BE2C (cell line): Measurements from ENCODE around the gene ZBTB46.

Source experiments
- DNase-seq: peaks from one replicate; pipeline ENCODE4 v3.0.0-alpha.2; 2020
- H3K27me3 ChIP-seq: fragments of 250-450 bp; sonication (Bioruptor Pico); 2 replicates; pipeline ENCODE4 v1.5.1; 2020; ENCODE audit warnings: mild to moderate bottlenecking
- H3K36me3 ChIP-seq: fragments of 250-450 bp; sonication (Bioruptor Pico); 2 replicates; pipeline ENCODE4 v1.5.1; 2020; ENCODE audit warnings: mild to moderate bottlenecking
- H3K4me1 ChIP-seq: fragments of 250-450 bp; sonication (Bioruptor Pico); 2 replicates; pipeline ENCODE4 v1.5.1; 2020
- H3K4me3 ChIP-seq: 2 replicates; pipeline ENCODE4 v1.5.1; 2011; ENCODE audit warnings: low read depth, low read length
- H3K9me3 ChIP-seq: fragments of 250-450 bp; sonication (Bioruptor Pico); 2 replicates; pipeline ENCODE4 v1.5.1; 2020
- TF ChIP-seq, protein P1 (sequence below): IDR thresholded peaks from 2 replicates; pipeline ENCODE4 v1.5.1; 2012; ENCODE audit warnings: mild to moderate bottlenecking, low read depth, low read length

Gene ZBTB46

DNA sequence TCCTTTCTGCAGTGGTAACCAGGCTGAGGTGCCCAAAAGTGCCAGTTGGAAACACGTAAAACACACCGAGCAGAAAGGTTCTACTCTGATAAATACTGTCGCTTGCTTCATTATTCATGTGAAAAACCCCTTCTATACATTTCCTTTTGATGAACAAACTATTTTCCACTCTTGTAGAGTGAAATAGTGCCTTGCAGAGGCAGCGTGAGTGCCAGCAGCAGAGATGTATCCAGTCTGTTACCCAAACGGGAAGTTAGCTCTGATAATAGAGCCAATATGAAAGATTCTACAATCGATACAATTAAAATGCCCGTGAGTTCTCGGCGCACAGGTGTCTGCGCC is 1.5 kb downstream of the ZBTB46 start:
- H3K4me3 ChIP-seq = no peak overlapping the region

DNA sequence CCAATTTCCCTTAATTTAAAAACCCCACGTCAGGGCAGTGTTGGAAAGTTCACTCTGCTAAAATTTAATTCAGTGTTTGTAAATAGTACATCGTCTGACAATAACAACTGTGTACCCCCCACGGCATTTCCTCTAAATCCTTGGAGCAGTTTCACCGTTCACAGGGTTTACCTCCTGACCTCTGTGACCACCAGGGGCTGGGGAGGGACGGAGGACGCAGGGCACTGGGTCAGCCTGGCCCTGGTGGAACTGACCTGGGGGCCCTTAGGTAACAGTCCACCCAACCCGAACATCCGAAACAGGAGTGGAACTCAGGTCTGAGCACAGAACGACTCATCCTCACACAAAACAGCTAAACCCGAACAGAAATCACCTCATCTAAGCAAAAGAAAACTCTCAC is 2.1 kb downstream of the ZBTB46 start:
- Histone ChIP-seq H3K4me1 (no peaks in the 10 kb centered on the region), H3K4me3 (no peak overlapping the region), H3K36me3 (no peaks in the 10 kb centered on the region), H3K9me3 (no peaks in the 10 kb centered on the region), H3K27me3 (peaks cover 32% of the 10 kb centered on the region)
- TF ChIP-seq, protein P1, sequence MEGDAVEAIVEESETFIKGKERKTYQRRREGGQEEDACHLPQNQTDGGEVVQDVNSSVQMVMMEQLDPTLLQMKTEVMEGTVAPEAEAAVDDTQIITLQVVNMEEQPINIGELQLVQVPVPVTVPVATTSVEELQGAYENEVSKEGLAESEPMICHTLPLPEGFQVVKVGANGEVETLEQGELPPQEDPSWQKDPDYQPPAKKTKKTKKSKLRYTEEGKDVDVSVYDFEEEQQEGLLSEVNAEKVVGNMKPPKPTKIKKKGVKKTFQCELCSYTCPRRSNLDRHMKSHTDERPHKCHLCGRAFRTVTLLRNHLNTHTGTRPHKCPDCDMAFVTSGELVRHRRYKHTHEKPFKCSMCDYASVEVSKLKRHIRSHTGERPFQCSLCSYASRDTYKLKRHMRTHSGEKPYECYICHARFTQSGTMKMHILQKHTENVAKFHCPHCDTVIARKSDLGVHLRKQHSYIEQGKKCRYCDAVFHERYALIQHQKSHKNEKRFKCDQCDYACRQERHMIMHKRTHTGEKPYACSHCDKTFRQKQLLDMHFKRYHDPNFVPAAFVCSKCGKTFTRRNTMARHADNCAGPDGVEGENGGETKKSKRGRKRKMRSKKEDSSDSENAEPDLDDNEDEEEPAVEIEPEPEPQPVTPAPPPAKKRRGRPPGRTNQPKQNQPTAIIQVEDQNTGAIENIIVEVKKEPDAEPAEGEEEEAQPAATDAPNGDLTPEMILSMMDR = no peak
- DNase-seq = no peak

More for the DNA sequence above, 1.5 kb downstream of the ZBTB46 start:
- H3K4me1 ChIP-seq = peaks cover 3% of the 10 kb centered on the region; the same call in 1 of the 2 replicates
- DNase-seq = no peak
- TF ChIP-seq, protein P1 = no peak
- no peaks in the 10 kb centered on the region for H3K36me3 ChIP-seq
- peaks cover 32% of the 10 kb centered on the region for H3K27me3 ChIP-seq
- no peaks in the 10 kb centered on the region for H3K9me3 ChIP-seq

DNA sequence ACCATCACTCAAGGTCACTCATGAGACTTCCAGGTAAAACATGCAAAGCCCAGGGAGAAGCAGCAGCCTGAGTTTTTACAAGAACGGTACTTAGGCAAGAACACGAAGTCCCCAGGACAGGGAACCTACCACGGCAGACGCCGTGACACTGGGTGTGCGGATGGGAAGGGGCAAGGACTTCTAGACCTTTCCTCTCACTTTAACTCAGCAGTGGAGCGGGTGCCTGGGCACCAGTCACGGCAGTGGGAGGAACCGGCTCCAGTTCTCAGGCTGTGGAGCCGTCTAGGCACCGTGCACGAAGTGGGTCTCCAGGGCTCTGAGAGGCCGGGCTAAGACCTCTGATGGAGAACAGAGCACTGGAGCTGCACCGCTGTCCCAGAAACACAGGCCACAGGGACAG is 2.5 kb downstream of the ZBTB46 start:
- no peaks in the 10 kb centered on the region for H3K9me3 ChIP-seq
- TF ChIP-seq, protein P1 = no peak
- no peaks in the 10 kb centered on the region for H3K4me1 ChIP-seq
- no peak for DNase-seq
- H3K4me3 ChIP-seq = no peak overlapping the region
- H3K27me3 ChIP-seq = peaks cover 32% of the 10 kb centered on the region
- no peaks in the 10 kb centered on the region for H3K36me3 ChIP-seq

DNA sequence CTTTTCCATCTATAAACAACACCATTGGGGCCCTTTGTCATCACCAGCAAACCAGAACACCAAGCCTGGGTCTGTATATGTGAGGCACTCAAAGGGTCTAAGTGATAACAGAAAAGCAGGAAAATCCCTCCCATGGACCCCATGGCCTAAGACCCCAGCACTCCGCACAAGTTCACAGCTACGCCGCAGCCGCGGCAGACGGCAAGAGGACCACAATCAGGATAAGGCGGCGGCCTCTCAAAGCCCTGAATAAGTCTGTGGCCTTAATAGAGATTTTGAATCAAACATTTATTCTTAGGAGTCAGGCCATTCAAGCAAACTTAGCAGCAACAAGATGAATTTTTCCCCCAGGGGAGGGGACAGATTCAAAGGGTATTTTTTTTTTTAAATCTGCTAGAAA is 2.9 kb downstream of the ZBTB46 start:
- H3K4me1 ChIP-seq = no peaks in the 10 kb centered on the region
- no peak overlapping the region for H3K4me3 ChIP-seq
- no peaks in the 10 kb centered on the region for H3K36me3 ChIP-seq
- TF ChIP-seq, protein P1 = no peak
- peaks cover 32% of the 10 kb centered on the region for H3K27me3 ChIP-seq
- no peaks in the 10 kb centered on the region for H3K9me3 ChIP-seq
- DNase-seq = no peak

DNA sequence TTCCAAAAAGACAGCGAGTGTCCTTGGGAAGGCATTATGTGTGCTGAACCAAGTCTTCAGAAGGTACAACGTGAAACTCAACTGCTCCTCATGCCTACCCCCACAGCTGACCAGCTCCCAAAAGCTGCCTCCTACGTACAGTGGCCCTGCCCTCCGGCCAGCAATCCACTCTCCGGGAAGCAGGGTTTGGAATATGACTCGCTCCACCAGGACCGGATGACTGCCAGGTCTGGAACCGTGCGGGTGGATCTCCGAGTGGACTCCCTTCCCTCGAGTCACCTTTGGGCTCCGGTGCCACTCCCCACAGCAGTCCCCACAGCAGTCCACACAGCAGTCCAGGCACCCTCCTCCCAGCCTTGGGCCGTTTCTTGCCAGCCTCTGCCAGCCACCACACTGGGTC is 4.3 kb downstream of the ZBTB46 start:
- Histone ChIP-seq H3K27me3 (peaks cover 26% of the 10 kb centered on the region), H3K4me3 (no peak overlapping the region), H3K4me1 (no peaks in the 10 kb centered on the region), H3K9me3 (no peaks in the 10 kb centered on the region), H3K36me3 (no peaks in the 10 kb centered on the region)
- TF ChIP-seq, protein P1 = no peak
- no peak for DNase-seq

DNA sequence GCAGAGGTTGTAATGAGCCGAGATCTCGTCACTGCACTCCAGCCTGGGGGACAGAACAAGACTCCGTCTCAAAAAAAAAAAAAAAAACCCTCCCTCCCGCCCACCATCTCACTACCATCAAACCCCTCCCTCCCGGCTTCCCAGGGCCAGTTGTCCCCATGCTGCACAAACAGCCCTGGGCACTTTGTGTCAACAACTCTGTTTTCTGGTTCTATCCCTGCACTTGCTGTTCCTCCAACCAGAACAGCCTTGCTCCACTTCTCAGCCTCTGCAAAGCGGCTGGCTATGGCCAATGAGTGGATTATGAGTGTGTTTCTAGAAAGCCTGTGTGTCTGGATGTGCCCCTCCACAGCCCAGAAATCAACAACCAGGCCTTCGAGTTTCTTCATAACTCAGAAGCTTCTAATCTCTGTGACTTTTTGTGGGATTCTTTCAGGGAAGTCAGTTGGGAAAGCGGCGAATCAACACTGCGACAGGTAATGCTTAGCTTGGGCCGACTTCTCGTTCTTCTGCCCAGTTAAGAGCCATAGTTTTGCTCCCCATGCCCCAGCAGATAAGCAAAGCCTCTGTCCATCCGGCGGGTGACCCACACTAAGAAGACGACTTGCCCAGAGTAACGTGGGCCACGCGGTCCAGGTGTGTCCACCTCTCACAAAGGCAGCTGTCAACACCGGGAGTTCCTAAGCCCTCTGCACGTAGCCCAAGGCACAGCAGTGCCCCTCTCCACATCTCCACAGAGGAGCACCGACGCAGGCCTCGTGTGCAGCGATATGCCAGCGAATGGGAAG is 5.5 kb downstream of the ZBTB46 start:
- H3K4me3 ChIP-seq = no peak overlapping the region
- H3K4me1 ChIP-seq = no peaks in the 10 kb centered on the region
- DNase-seq = no peak
- TF ChIP-seq, protein P1 = no peak
- H3K27me3 ChIP-seq = peaks cover 20% of the 10 kb centered on the region
- no peaks in the 10 kb centered on the region for H3K9me3 ChIP-seq
- H3K36me3 ChIP-seq = no peaks in the 10 kb centered on the region
